ENCODE measurements around the gene SAG.

DNA sequence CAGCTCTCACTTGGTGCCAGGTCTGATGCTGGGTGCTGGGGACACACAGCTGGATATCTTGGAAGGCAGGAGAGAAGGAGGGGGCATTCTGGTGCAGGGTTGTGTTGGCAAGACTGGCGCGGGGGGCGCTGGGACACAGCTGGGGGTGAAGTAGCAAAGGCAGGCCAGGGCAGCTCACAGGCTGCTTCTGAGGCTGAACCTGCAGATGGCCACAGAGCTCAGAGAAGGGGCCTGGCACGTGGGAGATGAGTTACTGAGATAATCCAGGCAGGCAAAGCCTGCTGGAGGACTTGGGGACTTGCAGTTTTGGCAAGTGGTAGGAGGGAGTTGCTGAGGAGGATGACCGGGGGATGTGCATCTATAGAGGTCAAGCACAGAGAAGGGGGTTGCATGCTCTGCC lies 30.4 kb downstream of the SAG start:
- TF ChIP-seq, protein P1, sequence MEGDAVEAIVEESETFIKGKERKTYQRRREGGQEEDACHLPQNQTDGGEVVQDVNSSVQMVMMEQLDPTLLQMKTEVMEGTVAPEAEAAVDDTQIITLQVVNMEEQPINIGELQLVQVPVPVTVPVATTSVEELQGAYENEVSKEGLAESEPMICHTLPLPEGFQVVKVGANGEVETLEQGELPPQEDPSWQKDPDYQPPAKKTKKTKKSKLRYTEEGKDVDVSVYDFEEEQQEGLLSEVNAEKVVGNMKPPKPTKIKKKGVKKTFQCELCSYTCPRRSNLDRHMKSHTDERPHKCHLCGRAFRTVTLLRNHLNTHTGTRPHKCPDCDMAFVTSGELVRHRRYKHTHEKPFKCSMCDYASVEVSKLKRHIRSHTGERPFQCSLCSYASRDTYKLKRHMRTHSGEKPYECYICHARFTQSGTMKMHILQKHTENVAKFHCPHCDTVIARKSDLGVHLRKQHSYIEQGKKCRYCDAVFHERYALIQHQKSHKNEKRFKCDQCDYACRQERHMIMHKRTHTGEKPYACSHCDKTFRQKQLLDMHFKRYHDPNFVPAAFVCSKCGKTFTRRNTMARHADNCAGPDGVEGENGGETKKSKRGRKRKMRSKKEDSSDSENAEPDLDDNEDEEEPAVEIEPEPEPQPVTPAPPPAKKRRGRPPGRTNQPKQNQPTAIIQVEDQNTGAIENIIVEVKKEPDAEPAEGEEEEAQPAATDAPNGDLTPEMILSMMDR (IDR thresholded peaks at IDR 0.05), result no peak
- TF ChIP-seq POLR2A (IDR thresholded peaks at IDR 0.05), result no peak

Measured in lower leg skin (tissue), 3 donors.